ENCODE data around the gene NUP58. TPM values are rescaled to one million over a fixed set of nuclear protein-coding genes. Genes with fewer than 3 reads are reported as not detected.
A peak's percentile ranks its signal among the peaks of the same experiment; 100 is the strongest.

The NUP58 gene
- total RNA-seq, 4 donors from 2014 or later, result 59.0 to 135 (median 63.1) TPM

- no peak for DNase-seq (ENCODE audit: low spot score in 2 of 2)
- Histone ChIP-seq H3K4me3 (no peak overlapping the region), H3K36me3 (no peaks in the 10 kb centered on the region), H3K27ac (no peak overlapping the region), H3K27me3 (no peaks in the 10 kb centered on the region), H3K4me1 (peaks cover 0 to 38% (median 14%) of the 10 kb centered on the region in 4 donors), H3K9me3 (no peaks in the 10 kb centered on the region)
- WGBS, 2 donors, result 43 to 48% methylated on average over 4 of the region's 4 CpGs
- TF ChIP-seq POLR2A (IDR thresholded peaks at IDR 0.05) (no peak), EP300 (IDR thresholded peaks at IDR 0.05) (no peak), CTCF (IDR thresholded peaks at IDR 0.05) (no peak)
These were observed 20.1 kb upstream of the NUP58 start for GRCh38 chr13:25281193-25281934.

- no peak for DNase-seq (ENCODE audit: low spot score in 2 of 2)
- WGBS, 2 donors, result 90 to 97% methylated on average over 1 of the region's 1 CpG
- no peaks in the 10 kb centered on the region for H3K9me3 ChIP-seq
- no peaks in the 10 kb centered on the region for H3K27me3 ChIP-seq
- no peak overlapping the region for H3K4me3 ChIP-seq
- no peak overlapping the region for H3K27ac ChIP-seq
- peaks cover 0 to 39% (median 14%) of the 10 kb centered on the region in 4 donors for H3K4me1 ChIP-seq
- H3K36me3 ChIP-seq, result no peaks in the 10 kb centered on the region
- no peak for TF ChIP-seq EP300 (IDR thresholded peaks at IDR 0.05)
- no peak for TF ChIP-seq POLR2A (IDR thresholded peaks at IDR 0.05)
- no peak for TF ChIP-seq CTCF (IDR thresholded peaks at IDR 0.05)
These were observed 19.5 kb upstream of the NUP58 start for GRCh38 chr13:25281935-25282332.

- TF ChIP-seq POLR2A (IDR thresholded peaks at IDR 0.05) (no peak), CTCF (IDR thresholded peaks at IDR 0.05) (no peak), EP300 (IDR thresholded peaks at IDR 0.05) (no peak)
- Histone ChIP-seq H3K27me3 (no peaks in the 10 kb centered on the region), H3K4me3 (peak overlapping the region; percentile 70 to 92 (median 92)), H3K9me3 (no peaks in the 10 kb centered on the region), H3K36me3 (no peaks in the 10 kb centered on the region), H3K27ac (peak overlapping the region; percentile 62 to 93 (median 90)), H3K4me1 (peaks cover 0 to 40% (median 11%) of the 10 kb centered on the region in 4 donors)
- 5 to 7% methylated on average over 25 of the region's 25 CpGs for WGBS, 2 donors
- peak in 1 of 2 donors; percentile 35 for DNase-seq (ENCODE audit: low spot score in 2 of 2)
These were observed 15.0 kb upstream of the NUP58 start for GRCh38 chr13:25286308-25286968.

GRCh38 chr13:25286969-25287961, 14.2 kb upstream of the NUP58 start, which contains the start of gene MTMR6:
Gene MTMR6, minus strand, starts transcription at chr13:25287488. Its CDS starts 241 bp downstream, at chr13:25287247.
- 1 to 2% methylated on average over 47 to 60 of the region's 65 CpGs for WGBS, 2 donors
- peaks cover 0 to 34% (median 11%) of the 10 kb centered on the region in 4 donors for H3K4me1 ChIP-seq
- H3K27ac ChIP-seq, result peak within 1 kb of the TSS; percentile 62 to 93 (median 90)
- no peaks in the 10 kb centered on the region for H3K36me3 ChIP-seq
- no peaks in the 10 kb centered on the region for H3K9me3 ChIP-seq
- peak within 1 kb of the TSS; percentile 70 to 92 (median 92) for H3K4me3 ChIP-seq
- H3K27me3 ChIP-seq, result no peaks in the 10 kb centered on the region
- TF ChIP-seq EP300 (IDR thresholded peaks at IDR 0.05), result peak; percentile 15 to 75
- TF ChIP-seq CTCF (IDR thresholded peaks at IDR 0.05), result peak; percentile 98 to 100 (median 100)
- TF ChIP-seq POLR2A (IDR thresholded peaks at IDR 0.05), result peak in 1 of 2 donors; percentile 49
- DNase-seq (ENCODE audit: low spot score in 2 of 2), result peak; percentile 78 to 86

Data from tibial nerve (tissue), 4 donors.